Measurements from ENCODE around the gene TSPAN7. TPM values are rescaled to one million over a fixed set of nuclear protein-coding genes. Genes with fewer than 3 reads are reported as not detected.

The TSPAN7 gene
- polyA plus RNA-seq, 3 donors, result 55.8 to 72.4 (median 62.3) TPM

DNA sequence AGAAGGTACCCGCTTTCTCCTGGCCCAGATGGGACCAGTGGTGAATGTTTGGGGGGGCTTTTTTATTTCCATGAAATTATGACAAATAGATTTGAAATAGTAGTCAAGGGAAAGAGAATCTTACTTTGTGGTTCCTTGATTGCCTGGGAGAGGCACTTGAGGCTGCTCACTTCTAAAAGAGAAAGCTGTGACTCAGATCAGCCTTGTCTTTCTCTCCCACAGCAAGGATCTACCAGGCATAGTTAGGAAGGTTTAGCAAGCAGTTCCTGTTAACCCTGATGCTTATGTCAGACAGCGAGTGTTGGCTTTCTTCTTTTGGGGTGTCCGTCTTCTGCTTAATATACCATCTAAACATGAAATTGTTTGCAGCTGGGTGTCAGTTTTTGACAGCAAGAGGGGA, 114.5 kb downstream of the TSPAN7 start:
- no peak for DNase-seq (ENCODE audit: low read depth in 3 of 3, low spot score in 2 of 3)

DNA sequence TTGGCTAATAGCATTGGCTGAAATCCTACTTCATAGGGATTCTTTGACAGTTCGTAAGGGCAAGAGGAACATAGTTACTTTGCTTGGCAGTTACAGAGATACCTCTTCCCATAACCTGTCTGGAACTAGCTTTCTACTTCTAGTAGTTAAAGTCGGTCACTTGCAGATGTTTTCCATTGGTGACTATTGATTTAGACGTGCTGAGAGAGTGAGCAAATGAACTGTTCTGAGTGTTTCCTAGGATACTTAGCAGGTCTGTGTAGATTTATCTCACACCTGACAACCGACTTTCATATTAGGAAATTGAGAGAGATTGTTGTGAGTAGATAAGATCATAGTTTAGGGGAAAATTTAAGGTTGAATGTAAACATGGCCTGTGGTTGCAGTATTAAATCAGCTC, 116.8 kb downstream of the TSPAN7 start:
- DNase-seq (ENCODE audit: low read depth in 3 of 3, low spot score in 2 of 3), result no peak

DNA sequence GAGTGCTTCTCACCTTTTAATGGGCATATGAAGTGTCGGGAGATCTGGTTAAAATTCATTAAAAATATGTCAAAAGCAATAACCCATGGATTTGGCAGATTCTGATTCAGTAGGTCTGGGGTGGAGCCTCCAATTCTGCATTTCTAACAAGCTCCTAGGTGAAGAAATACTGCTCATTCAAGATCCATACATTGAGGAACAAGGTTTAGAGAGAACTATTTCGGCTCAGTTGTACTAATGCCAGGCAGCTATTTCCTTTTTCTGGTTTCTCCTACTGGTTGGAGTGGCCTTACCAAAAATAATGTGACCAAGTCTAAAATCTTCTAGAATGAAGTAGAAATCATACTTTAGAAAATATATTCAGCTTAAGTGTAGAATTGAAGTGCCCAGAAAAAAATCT, 117.5 kb downstream of the TSPAN7 start:
- DNase-seq (ENCODE audit: low read depth in 3 of 3, low spot score in 2 of 3), result no peak

DNA sequence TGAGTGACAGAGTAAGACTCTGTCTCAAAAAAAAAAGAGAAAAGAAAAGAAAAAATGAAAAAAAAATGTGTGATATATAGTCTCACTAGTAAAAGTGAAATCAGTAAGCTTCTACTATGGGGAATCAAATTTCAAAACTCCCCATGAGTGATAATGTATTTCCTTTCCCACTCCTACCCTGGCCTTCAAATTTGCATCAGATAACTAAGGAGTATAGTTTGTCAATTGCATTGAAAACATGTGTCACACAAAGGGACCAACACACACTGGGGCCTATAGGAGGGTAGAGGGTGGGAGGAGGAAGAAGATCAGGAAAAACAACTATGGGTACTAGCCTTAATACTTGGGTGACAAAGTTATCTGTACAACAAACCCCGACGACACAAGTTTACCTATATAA, 118.4 kb downstream of the TSPAN7 start:
- DNase-seq (ENCODE audit: low read depth in 3 of 3, low spot score in 2 of 3), result no peak

DNA sequence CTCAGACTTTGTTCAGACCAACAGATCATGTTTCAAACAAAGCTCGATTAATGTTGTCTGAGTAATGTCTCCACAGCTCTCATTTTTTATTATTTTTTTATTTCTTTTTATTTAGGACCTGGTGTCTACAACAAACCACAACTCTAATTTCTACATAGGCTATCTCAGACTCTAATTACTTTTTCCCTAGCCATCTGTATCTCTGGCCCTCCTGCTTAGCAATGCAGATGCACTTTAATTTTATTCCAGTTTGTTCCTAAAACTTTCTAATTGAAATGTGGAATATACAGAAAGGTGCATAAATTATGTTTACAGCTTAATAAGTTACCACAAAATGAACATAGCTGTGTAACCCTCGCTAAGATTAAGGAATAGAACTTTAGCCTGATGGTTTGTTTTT, 120.8 kb downstream of the TSPAN7 start:
- no peak for DNase-seq (ENCODE audit: low read depth in 3 of 3, low spot score in 2 of 3)

DNA sequence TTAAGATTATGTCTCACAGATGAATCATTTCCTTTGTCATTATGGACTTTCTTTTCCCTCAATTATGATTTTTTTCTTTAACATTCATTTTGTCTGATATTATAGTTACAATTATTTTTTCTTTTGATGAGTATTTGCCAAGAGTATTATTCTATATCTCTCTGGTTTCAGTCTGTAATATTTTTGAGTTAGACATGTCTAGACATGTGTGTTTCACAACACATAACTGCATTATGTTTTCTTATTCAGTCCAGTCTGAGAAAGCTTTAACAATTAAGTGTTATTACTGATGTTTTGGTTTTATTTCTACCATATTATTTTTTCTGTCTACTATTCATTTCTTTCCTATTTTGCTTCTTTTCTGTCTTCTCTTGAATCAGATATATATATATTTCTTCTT, 131.6 kb downstream of the TSPAN7 start:
- no peak for DNase-seq (ENCODE audit: low read depth in 3 of 3, low spot score in 2 of 3)

DNA sequence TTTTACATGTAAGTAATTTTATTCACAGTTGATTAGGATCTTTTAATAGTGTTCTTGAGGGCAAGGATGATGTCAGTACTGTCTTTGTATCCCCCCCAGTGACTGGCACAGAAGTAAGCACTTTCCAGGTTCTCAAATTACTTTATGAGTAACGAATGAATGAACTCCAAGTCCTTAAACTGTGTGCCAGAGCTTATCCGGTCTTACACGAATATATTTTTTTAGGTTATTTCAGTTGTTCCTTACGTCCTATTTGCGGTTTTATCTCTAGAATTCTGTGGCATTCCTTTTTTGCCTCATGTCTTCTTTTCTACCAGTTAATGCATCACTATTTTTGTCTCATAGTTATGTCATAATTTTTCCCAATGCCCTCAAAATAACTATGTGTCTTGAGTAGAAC, 133.1 kb downstream of the TSPAN7 start:
- DNase-seq (ENCODE audit: low read depth in 3 of 3, low spot score in 2 of 3), result no peak

DNA sequence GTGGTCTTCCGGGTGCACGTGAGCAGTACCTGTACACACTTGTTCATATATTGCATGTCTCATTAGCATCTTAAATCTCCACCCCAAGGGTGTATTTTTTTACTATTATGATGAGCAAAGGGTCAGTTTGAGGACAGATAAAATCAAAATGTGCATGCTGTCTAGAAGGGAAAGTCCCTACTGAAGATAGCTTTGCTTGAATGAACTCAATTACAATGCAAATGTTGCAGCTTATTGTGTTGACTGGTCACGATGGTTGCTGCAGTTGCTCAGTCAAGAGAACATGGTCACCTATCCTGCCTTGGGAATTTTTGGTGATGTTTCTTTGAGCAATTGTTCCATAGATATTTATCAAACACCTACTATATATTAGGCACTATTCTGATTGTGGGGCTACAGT, 136.1 kb downstream of the TSPAN7 start:
- no peak for DNase-seq (ENCODE audit: low read depth in 3 of 3, low spot score in 2 of 3)

DNA sequence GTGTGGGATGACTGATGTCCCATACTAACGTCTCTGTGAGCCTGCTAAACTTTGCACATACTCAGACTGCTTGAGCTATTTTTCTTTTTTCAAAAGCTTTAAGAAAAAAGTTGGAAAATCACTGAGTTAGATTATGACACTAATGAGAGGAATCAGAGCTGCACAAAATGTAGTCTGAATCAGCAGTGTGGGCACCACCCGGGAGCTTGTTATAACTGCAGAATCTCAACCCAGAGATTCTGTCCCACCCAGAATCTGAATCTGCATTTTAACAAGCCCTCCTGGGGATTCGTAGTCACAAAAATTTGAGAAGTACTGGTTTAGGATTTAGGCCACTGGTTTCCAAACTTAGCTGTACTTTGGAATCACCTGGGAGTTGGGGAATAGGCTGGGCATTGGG, 137.8 kb downstream of the TSPAN7 start:
- DNase-seq (ENCODE audit: low read depth in 3 of 3, low spot score in 2 of 3), result no peak

DNA sequence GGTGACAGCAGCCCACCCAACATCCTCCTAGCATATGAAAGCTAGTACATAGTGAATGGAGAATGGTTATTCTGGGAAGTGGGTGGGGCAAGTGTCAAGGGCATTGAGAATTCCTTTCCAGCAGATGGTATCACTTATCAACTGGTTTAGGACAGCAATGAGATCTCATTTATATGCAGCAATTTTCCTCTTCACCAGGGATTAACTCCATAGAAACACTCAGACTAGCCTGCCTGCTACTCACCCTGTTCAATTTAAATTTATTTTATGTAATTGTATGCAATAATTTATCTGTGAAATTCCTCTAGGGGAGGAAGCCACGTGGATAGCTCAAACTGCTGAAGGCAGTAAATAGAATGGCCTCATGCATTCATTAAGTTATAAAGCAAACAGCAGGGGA, 138.4 kb downstream of the TSPAN7 start:
- no peak for DNase-seq (ENCODE audit: low read depth in 3 of 3, low spot score in 2 of 3)

DNA sequence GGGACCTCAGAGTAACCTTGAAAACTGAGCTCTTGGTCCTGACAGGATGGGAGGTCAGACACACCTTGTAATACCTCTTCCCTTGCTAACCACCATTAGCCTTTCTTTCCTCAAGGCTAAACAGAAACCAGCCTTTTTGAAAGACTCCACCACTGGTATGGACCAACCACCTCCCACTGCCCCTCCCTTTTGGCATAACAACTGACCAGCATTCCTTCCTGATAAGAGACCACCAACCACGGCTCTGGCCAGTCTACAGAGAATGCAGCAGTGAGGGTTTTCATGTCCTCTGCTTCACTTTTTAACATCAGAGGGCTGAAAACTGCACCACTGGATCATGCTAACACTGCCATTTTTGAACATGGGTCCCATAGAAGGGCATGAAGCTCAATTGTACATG, 139.7 kb downstream of the TSPAN7 start:
- no peak for DNase-seq (ENCODE audit: low read depth in 3 of 3, low spot score in 2 of 3)

DNA sequence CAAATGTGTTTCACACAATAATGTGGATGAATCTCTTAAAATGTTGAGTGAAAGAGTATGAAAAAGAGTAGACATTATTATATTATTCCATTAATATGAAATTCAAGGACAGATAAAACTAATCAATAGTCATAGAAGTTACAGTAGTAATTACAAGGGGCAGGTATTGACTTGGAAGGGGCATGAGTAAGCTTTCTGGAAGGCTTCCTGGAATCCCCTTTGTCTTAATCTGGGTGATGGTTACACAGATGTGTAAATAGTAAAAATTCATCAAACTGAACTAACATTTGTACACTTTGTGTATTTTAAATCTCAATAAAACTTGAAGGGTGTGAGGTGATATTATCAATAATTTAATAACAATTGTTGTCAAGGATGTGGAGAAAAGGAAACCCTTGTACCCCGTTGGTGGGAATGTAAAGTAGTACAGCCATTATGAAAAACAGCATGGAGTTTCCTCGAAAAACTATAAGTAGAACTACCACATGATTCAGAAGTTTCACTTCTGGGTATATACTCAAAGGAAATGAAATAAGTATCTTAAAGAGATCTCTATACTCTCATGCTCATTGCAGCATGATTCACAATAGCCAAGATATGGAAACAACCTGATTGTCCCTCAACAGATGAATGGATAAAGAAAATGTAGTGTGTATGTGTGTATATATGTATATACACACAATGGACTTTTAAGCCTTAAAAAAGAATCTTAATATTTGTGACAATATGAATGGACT, 143.0 kb downstream of the TSPAN7 start:
- no peak for DNase-seq (ENCODE audit: low read depth in 3 of 3, low spot score in 2 of 3)

DNA sequence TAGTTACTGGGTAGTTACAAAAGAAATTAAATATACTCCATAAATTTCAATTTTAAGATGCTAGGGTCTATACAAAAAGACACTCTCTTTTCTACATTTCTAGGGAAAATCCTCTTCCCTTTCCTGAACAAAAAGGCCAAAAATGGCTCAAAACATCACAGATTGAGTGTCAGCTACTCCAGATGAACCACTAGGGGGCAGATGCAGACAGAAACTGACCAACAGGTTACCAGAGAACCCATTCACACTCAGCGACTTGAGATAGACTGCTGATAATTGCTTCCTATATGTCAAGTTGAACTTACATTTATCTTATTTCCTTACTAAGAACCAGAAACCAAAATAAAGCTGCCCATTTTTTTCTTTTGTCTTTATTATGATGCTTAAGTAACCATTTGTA, 156.5 kb downstream of the TSPAN7 start:
- DNase-seq (ENCODE audit: low read depth in 3 of 3, low spot score in 2 of 3), result no peak

DNA sequence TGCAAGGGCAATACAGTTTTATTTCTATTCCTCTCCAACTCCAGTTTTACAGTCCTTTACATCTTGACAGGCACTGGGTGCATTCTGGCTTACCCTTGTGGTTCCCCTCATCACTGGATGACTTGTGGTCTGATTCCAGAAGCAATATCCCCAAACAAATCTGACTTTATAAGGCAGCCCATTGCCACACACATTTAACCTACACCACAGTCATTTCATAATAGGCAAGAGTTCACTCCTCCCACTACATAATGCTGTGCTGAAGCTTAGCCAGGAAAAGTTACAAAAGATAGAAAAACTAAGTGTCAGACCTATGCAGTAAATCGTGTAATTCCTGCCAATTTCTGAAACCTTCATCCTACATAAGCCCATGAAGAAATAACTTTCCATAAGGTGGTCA, 157.0 kb downstream of the TSPAN7 start:
- no peak for DNase-seq (ENCODE audit: low read depth in 3 of 3, low spot score in 2 of 3)

DNA sequence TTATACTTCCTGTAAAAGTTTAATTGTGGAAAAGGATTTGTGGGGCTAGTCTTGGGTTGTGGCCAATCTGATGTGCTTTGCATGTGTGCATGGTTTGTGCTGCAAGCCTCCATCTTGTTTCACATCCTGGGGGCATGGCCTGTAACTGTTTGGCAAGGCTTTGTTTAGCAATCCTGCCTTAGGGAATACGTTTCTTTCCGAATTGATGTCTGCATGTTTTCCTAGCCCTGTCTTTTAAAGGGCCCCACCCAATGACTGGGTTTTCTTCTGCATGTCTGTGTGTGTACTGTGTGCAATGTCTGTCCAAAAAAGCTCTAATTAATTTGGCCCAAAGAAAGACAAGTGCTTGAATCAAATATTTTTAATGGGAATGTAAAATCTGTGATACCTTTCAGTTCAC, 165.3 kb downstream of the TSPAN7 start:
- no peak for DNase-seq (ENCODE audit: low read depth in 3 of 3, low spot score in 2 of 3)

DNA sequence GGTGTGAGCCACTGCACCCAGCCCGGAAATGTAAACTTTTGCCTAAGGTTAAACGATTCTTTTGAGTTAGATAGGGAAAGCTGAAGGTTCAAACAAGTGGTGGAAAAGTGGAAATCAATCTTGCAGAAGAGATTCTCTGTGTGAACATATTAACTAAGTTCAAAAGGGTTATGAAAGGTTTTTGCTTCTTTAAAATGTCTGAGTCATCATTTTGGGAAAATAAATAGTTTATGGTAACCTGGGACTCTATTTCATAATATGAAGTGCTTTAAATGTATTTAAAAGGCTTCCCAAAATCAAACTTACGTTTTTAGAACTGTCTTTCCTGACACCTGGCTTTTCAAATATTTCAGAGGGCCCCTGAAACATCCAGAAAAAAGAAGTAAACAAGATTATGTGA, 166.3 kb downstream of the TSPAN7 start:
- DNase-seq (ENCODE audit: low read depth in 3 of 3, low spot score in 2 of 3), result no peak

DNA sequence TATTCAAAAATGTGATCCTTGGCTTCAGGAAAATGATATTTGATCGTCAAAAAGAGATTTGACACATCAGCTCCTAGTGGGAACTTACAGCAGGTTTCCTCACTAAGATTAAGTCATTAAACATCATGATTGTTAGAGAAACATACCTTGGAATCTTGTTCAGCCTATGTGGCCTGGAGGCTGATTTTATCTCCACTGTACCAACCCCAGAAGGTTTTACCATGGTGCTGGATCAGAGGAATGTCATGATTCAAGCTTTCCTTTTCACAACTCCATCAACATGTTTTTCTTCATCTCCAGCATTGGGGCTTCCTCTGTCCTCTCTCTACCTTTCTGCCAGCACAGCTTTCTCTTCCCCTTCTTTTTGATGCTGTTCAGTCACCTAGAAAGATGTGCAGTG, 171.5 kb downstream of the TSPAN7 start:
- DNase-seq (ENCODE audit: low read depth in 3 of 3, low spot score in 2 of 3), result no peak

Other genes with a start within 250 kb of the TSPAN7 start
- 10 to 100 TPM; 13.8 to 15.1 (median 14.6) TPM for gene RPGR, start 234.0 kb upstream of the TSPAN7 start, polyA plus RNA-seq (ENCODE audit: insufficient read length in 3 of 3)
- gene OTC, start 208.9 kb upstream of the TSPAN7 start, polyA plus RNA-seq (ENCODE audit: insufficient read length in 3 of 3), result under 1 TPM in 1 of 3 donors, not detected in 2; 0.14 TPM
- 10 to 100 TPM; 16.0 to 19.0 (median 17.2) TPM for gene MID1IP1, start 239.9 kb downstream of the TSPAN7 start, polyA plus RNA-seq (ENCODE audit: insufficient read length in 3 of 3)

Measured in right renal cortex interstitium (tissue), 3 donors.